Neural cell (in vitro differentiated cells): ENCODE data around the gene ATXN7L3.
A peak's percentile ranks its signal among the peaks of the same experiment; 100 is the strongest.

Source experiments
- EP300 ChIP-seq: fragments of 450-650 bp; conservative IDR thresholded peaks from 2 replicates; pipeline ENCODE4 v1.6.1; 2014; ENCODE audit warnings: antibody characterized with exemption, mild to moderate bottlenecking, moderate library complexity; ENCODE audit not compliant: poor library complexity, severe bottlenecking
- POLR2AphosphoS5 ChIP-seq: IDR thresholded peaks from 2 replicates; pipeline ENCODE4 v1.6.1; 2012
- TF ChIP-seq, protein P1 (sequence below): fragments of 450-650 bp; IDR thresholded peaks from 2 replicates; pipeline ENCODE4 v1.5.1; 2014; ENCODE audit warnings: antibody characterized with exemption, mild to moderate bottlenecking, moderate library complexity; ENCODE audit not compliant: poor library complexity, severe bottlenecking
- TF ChIP-seq, protein P2 (sequence below): IDR thresholded peaks from 2 replicates; pipeline ENCODE4 v1.6.1; 2012; ENCODE audit warnings: borderline replicate concordance

GRCh38 chr17:44210342-44211192 is 10.9 kb upstream of the ATXN7L3 start:
- TF ChIP-seq, protein P1, sequence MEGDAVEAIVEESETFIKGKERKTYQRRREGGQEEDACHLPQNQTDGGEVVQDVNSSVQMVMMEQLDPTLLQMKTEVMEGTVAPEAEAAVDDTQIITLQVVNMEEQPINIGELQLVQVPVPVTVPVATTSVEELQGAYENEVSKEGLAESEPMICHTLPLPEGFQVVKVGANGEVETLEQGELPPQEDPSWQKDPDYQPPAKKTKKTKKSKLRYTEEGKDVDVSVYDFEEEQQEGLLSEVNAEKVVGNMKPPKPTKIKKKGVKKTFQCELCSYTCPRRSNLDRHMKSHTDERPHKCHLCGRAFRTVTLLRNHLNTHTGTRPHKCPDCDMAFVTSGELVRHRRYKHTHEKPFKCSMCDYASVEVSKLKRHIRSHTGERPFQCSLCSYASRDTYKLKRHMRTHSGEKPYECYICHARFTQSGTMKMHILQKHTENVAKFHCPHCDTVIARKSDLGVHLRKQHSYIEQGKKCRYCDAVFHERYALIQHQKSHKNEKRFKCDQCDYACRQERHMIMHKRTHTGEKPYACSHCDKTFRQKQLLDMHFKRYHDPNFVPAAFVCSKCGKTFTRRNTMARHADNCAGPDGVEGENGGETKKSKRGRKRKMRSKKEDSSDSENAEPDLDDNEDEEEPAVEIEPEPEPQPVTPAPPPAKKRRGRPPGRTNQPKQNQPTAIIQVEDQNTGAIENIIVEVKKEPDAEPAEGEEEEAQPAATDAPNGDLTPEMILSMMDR: peak; percentile 80
- TF ChIP-seq POLR2AphosphoS5 (peak; percentile 10), EP300 (no peak)
- TF ChIP-seq, protein P2, sequence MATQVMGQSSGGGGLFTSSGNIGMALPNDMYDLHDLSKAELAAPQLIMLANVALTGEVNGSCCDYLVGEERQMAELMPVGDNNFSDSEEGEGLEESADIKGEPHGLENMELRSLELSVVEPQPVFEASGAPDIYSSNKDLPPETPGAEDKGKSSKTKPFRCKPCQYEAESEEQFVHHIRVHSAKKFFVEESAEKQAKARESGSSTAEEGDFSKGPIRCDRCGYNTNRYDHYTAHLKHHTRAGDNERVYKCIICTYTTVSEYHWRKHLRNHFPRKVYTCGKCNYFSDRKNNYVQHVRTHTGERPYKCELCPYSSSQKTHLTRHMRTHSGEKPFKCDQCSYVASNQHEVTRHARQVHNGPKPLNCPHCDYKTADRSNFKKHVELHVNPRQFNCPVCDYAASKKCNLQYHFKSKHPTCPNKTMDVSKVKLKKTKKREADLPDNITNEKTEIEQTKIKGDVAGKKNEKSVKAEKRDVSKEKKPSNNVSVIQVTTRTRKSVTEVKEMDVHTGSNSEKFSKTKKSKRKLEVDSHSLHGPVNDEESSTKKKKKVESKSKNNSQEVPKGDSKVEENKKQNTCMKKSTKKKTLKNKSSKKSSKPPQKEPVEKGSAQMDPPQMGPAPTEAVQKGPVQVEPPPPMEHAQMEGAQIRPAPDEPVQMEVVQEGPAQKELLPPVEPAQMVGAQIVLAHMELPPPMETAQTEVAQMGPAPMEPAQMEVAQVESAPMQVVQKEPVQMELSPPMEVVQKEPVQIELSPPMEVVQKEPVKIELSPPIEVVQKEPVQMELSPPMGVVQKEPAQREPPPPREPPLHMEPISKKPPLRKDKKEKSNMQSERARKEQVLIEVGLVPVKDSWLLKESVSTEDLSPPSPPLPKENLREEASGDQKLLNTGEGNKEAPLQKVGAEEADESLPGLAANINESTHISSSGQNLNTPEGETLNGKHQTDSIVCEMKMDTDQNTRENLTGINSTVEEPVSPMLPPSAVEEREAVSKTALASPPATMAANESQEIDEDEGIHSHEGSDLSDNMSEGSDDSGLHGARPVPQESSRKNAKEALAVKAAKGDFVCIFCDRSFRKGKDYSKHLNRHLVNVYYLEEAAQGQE: no peak
